GDM1 (cell line): Measurements from ENCODE around the gene NMT1.

Experiments
- DNase-seq: peaks from one replicate; lab custom pipeline; 2025; lab: John Stamatoyannopoulos, UW

NMT1 gene

DNA sequence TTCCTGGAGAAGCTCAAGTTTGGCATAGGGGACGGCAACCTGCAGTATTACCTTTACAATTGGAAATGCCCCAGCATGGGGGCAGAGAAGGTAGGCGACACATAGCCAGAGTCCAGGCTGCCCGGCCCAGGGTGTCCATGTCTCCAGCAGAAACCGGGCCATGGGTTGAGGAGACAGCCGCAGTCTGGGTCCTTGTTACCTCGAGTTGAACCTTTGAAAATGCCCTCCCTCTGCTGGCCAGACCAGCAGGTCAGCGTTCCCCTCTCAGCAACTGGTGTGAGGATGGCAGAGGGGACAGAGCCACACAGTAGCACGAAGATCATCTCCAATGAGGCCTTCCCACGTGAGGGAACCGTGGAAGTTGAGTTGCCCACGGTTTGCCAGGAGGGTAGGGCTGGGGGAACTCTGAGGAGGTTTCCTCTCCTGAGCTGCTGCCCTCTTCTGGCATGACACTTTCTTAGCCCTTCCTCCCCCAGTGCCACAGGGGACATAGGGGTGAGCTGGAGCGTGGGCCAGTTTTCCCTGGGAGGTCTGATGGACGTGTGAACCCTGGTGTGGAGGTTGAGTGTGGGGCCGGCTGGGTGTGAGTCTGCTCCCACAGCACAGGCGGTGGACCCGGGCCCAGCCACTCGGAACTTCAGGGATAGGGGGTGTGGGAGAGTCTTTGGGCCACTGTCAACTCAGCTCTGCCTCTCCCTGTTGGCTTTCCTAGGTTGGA is 43.9 kb downstream of the NMT1 start:
- no peak for DNase-seq

DNA sequence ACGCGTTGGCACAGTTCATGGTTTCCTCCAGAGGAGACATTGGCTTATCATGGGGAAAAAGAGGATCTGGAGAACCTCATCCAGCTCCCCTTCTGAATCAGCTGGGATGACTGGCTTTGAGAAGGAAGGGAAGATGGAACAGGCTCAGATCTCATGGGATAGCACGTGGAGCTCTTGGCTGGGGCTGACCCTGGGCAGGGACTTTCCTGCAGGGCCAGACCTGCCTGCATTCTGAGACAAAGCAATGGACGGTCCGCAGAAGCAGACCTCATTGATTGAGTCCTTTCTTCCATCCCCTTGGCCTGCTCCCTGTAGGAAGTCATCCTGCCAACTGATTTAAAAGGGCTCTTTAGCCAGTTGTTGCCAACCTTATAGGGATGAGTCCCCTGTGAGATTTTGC is 45.0 kb downstream of the NMT1 start:
- DNase-seq: no peak

DNA sequence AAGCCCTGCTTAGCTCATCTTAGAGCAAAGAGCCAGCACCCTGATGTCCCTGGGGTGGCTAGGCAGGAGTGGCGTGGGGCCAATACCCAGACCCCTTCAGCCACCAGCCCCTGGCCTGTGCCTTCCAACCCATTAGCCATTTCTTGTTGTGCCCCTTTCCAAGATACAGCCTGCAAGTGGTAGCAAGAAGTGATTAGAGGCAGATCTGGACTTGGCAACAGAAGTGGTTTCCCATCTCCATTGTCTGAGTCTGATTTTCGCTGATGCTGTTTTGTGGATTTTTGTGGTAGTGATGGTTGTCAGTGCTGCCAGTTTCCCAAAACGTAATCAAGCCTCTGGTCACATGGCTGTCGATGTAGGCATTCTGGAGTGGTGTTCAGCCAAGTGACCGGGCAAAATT is 45.5 kb downstream of the NMT1 start:
- no peak for DNase-seq

DNA sequence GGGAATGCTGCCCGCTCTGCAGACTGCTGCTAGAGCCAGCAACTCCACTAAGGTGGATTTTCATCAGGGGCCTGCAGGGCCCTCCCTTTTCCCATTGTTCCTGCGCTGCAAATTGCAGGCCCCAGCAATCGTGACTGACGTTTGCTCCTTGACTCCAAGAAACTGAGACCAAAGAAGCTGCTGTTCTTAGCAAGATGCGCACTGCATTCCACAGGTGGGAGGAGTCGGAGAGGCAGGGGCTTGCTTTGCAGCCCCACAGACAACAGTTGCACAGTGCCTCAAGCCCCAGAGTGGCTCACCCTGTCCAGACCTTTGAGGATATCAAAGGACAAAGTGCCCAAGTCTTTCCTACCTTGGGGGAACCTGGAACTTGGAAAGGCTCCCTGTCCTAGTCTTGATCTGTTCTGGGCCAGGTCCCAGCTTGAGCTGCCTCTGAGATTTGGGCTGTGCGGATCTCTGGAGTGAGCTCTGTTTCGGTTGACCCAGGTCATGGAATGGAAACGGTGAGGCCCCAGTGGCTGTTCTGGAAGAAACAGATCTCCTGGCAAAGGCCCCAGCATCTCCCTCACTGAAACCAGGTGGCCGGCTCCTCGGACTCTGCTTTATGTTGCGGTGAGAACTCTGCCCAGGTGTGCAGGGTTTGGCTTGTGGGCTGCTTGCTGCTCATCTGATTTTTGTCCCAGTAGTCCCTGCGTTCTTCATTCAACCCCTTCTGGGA is 46.3 kb downstream of the NMT1 start:
- no peak for DNase-seq

DNA sequence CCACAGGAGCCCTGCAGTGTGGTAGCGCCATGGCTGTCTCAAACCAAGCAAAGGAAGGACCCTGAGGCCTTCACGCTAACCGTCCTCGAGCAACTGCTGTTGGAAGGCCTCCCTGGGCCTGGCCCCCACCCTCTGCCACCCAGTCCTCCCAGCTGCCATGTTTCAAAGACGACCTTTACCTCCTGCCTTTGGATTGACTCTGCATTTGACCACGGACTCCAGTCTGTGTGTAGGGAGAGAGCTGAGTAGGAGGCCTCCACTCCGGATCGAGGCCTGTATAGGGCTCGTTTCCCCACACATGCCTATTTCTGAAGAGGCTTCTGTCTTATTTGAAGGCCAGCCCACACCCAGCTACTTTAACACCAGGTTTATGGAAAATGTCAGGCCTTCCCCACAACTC is 46.9 kb downstream of the NMT1 start:
- no peak for DNase-seq

DNA sequence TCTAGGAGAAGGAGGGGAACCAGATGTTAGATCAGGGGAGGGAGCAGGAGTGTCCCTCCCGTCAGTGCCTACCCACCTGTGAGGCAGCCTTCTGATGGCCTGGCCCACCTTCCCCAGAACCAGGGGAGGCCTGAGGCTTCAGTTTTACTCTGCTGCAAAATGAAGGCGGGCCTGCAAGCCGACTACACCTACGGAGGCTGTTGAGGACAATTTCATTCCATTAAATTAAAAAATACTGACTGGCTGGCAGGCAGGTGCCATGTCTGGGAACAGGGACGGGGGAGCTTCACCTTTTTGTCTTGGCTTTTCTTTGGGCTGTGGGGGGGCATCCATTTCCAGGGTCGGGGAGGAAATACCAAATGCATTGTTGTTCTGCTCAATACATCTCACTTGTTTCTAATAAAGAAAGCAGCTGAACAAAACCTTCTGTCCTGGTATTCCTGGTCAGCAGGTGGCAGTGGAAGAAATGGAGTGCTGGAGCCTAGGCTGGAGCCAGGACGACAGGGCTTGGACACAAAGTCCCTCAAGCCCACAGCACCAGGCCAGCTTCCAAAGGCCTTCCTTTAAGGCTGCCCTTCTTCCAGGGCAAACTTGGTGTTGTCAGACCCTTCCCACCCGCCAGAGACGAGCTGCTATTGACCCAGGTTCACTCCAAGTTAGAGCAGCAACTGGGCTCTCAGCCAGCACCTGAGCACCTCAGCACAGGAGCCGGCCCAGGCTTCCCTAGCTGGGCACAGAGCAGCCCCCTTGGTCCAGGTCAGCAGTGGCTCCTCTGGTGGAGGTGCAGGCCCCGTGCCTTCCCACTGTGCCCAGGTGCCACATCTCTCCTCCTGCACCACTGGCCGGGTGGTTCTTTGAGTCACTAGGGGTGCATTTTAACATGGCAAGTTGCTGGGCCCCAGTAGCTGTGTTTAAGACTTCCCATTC is 47.7 kb downstream of the NMT1 start:
- DNase-seq: no peak

DNA sequence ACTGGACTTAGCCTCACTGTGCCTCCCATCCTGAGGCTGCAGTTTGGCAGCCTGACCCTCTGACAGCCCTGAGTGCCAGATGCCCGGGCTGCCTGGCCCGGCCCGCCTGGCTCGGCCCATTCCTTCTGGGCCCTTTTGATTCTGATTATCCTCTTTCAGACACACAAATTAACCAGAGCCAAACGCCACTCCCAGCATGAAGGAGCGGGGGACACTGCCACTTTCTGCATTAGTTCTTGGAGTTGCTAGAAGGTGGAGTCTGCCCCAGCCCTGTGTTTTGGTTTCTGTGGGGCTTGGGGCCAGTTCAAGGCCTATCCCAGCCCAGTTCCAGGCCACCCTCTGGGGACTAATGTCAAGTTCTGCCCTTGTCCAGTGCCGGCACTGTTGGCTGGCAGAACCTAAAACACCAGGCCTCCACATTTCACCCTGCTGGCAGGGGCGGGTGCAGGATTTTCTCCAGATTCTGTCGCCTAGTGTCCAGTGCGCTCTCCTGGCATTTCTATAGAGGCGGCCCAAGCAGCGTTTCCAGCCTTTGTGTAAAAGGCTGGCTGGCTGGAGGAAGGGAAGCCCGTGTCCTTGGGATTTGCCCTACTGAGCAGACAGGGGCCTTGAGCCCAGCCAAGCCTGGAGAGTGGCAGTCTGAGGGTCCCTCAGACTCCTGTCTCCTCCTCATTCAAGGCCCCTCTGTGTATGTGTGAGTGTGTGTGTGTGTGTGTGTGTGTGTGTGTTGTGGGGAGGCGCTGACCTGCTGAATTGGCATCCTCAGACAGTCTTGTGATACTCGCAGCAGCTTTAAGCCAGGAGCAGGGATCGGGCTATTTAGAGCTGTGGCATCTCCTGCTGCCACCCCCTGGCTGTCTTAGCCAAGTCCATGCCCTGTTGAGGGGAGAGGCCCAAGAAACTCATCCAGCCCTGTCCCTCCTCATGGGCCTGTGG is 49.8 kb downstream of the NMT1 start:
- no peak for DNase-seq

DNA sequence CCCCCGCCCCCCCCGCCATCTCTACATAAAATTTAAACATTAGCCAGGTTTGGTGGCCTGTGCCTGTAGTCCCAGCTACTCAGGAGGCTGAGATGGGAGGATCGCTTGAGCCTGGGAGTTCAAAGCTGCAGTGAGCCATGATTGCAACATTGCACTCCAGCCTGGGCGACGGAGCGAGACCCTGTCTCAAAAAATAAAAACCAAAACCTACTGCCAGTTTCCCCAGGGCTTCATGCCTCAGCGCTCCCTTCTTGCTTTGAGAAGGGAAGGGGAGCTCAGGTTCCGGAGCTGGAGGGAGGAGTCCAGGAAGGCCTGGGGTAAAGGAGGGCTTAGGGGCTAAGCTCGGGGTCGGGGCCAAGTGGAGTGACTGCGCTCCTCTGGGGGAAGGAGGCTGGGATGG is 50.7 kb downstream of the NMT1 start:
- DNase-seq: no peak

DNA sequence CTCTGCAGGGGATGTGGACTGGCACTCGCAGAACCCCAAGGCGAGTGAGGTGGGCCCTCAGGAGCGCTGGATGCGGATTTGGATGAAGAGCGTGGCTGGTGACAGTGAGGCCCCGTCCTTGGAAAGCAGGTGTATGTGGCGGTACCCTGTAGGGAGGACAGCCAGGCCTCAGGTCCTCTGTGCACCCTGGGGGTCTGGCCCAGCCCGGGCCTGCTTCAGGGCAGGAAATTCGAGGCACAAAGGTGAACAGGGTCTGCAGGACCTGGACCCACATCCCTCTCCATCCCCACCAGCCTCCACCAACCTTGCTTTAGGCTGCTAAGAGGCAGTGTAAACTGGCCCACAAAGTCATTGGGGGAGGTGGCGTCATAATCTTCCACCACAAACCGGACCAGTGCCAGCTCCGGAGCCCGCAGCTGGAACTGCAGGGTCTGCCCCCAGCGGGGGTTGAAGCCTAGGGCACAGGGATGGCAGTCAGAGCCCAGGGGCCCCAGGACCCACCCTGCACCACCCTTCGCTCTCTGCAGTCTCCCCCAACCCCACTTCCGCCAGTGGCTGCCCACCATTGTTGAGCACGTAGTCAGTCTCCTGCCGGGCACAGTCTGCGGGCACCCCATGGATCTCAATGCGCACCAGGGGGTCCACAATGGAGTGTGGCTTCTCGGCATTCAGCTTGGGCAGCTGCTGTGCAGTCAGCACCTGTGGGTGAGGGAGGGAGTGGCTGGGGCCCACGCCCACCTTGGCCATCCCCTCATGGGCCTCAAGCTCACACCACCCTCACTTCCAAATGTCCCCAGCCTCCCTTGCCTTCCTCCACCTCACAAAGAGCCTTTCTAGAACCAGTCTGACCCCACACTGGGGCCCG is 51.7 kb downstream of the NMT1 start:
- DNase-seq: no peak

DNA sequence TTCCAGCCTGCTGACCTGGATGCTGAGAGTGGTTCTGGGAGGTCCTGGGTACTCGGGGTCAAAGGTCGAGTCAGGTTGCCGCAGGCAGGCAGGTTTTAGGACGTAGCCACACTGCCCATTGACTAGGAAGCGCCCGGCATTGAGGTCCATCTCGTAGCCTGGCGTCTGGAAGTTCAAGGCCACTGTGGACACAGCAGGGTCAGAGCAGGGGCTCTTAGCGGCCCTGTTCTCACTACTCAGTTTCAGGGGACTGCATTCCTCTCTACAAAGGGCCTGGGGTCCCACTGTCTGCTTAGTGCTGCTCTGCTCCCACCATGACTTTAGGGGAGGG is 52.3 kb downstream of the NMT1 start:
- no peak for DNase-seq

DNA sequence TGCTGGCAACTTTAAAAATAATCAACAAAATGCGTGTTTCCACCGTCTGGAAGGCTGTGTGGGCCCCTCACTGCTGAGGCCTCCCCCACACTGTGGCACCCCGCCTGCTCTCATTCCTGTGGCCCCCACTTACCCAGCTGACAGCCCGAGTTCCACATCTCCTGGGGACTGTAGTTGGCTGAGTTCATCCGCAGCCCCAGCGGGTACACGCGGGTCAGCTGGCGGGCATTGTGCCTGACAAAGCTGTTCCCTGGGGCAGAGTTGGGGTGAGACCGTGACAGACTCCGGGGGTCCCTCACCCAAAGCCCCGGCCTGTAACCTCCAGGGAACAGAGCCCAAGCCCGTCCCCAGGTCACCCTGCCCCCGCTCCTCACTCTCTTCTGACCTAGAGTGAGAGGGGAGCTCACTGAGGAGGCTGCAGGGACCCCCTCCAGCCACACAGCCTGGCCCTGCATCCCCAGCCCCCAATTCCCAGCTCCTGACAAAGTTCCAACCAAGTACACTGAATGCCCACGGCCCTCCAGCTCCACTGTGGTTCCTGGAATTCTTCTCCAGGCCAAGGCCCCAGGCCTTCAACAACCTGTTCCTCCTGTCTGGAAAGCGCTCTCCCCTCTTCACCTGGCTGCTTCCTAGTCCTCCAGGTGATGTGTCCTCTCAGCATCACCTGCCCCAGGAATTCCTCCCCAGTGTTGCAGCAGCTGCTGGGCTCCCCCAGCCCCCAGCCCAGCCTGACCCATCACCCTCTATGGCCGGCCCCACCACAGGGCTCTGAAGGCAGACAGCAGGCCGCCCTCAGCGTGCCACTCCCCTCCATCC is 53.2 kb downstream of the NMT1 start:
- no peak for DNase-seq

DNA sequence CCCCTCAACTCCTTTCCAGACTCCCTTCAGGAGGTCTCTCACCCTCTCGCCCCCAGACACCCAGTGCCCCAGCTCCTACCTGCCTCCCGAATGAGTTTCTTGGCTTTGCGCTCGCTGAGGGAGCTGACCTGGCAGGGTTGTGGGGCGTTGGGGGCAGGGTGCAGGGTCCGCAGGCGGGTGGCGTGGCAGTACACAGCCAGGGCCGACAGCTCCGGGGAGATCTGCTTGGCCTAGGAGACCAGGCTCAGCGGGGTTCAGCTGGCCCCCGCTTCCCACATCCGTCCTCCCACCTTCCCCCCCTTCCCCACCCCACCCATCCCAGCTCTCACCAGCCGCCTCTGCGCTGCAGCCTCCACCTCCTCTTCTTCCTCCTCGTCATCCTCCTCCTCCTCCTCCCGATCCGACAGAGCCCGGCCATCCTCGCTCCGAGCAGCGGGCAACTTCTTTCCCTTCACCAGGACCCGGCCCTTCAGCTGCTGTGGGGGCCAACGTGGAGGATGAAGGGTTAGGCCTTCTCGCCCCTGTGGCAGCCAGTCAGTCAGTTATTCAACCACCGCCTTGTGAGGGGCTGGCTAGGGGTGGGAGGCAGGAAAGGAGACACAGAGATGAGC is 54.0 kb downstream of the NMT1 start:
- DNase-seq: no peak

DNA sequence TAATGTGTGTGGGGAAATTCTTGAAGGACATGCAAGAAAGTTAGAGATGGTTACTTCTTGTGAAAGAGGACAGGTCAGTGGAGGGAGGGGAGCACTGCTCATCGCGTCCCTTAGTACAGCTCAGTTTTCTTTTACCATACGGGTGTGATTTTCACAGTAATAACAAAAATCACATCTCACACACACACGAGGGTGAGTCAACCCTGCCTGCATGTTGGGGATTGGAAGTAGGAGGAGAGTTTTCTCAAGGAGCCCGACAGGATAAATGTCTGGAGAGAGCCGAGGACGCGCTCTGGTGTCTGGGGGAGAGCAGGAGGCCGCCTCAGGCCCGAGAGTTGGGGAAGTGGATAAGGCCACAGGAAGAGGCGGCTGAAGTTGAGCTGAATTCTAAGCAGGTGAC is 54.8 kb downstream of the NMT1 start:
- no peak for DNase-seq

DNA sequence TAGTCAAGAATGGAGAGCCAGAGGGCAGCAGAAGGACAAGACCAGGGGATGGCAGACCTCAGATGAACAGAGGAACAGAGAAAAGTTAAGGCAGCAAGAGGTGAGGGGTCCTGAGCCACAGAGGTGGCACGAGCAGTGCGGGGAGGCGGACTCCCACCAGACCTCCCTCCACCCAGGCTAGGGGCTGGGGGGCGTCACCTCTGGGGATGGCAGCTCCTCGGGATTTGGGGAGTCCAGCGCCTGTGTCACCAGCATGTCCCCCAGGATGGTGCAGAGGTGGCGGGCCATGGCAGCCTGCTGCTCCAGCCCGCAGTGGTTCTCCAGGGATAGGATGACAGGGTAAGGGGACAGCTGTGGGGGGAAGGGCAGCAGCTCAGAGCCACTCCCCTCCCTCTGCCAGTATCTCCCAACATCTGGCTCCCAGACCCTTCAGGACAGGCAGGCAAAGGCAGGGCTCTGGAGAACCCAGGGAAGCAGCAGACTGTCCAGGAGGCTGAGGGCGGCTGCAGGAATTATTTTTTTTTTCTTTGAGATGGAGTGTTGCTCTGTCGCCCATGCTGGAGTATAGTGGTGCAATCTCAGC is 55.4 kb downstream of the NMT1 start:
- no peak for DNase-seq

DNA sequence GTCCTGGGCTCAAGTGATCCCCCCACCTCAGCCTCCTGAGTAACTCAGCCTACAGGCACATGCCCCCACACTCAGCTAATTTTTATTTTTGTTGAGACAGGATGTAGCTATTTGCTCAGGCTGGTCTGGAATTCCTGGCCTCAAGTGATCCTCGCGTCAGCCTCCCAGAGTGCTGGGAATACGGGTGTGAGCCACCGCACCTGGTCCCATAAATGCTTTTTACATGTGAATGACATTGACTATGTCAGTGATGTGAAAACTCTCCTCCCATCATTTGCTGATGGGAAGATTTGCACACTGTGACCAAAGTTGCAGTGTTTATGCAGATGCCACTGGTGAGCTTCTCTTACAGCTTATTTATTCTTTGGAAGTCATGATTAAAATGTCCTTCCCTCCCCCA is 56.2 kb downstream of the NMT1 start:
- DNase-seq: no peak

DNA sequence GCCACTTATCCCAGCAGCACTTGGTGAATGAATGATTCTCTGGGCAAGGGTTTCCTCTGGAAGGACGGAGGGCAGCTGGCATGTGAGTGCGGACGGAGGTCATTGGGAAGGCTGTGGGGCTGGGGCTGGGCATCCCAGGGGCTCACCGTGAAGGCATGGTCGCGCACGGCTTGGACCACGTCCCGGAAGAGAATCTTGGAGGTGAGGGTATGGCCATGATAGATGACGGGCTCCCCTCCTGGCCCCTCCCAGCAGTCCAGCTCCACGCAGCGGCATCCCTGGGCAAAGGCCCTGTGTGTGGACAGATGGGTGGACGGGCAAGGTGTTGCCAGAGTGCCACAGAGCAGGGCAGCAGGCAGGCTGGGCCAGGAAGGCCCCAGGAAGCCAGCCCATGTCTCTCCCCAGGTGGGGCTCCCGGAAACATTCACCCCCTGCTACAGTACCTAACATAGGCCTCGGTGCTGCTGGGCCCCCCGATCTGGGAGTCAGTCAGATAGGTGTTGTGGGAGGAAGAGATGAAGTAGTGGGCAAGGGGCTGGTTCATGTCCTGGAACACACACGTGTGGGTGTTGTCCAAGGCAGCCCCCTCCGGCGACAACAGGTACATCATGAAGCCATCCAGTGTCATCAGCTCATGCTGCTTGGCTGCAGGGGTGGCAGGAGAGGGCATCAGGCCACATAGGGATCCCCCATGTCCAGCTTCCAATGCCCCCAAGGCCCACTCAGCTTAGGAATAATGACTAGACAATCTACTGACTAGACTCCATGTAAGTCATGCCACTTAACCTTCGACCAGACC is 56.9 kb downstream of the NMT1 start:
- DNase-seq: no peak

DNA sequence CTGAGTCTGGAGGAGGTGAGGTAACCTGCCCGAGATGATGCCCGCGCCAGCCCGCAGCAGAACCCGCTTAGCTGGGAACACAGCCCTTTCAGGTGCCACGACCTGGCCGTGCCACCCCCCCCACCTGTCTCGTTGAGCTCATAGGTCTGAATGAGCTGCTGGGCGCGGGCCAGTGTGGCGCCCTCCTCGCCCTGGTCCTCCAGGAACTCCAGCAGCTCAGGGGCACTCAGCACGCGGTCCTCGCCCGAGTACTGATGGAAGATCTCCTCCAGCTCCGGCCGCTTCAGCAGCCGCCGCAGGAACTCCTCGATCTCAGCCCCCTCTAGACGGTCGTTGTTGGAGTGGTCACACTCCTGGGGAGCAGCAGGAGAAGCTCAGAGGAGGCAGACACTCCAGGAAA is 57.6 kb downstream of the NMT1 start:
- no peak for DNase-seq

DNA sequence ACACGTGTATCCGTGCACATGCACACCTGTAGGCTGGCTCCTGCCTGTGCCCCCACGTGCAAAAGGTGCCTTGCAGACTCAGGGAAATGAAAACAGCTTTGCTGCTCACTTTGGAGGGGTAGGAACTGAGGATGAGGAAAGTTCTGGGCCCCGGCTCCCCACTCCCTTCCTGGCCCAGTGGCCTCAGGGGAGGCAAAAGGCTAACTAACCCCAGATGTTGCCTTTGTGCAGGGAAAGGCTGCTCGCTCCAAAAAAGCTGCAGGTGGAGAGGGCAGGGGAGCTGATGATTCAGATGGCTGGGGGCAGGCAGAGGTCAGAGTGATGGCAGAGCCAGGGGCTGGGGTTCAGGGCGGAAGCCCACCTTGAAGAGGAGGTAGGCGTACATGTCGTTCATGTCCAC is 58.8 kb downstream of the NMT1 start:
- no peak for DNase-seq
